Esophagus muscularis mucosa (tissue), 4 donors: ENCODE data around the gene NAA40. TPM values are rescaled to one million over a fixed set of nuclear protein-coding genes. Genes with fewer than 3 reads are reported as not detected.
A peak's percentile ranks its signal among the peaks of the same experiment; 100 is the strongest.

ENCODE experiments used
- DNase-seq: peaks from one replicate; pipeline ENCODE4 v3.0.0-alpha.2; 2017; ENCODE audit errors: extremely low spot score
- H3K27ac ChIP-seq, 4 donors: fragments of 200-600 bp; sonication (generic); replicated peaks in 1 of 4; 1 replicate in 3 of 4; 2 replicates in 1 of 4; pipeline ENCODE4 v1.5.1; 2016 to 2019; ENCODE audit warnings: mild to moderate bottlenecking in 1 of 4
- H3K27me3 ChIP-seq, 4 donors: fragments of 200-600 bp; sonication (generic); one replicate each; pipeline versions ENCODE4 v1.5.1 to v1.6.0; 2016 to 2019
- H3K36me3 ChIP-seq, 4 donors: fragments of 200-600 bp; sonication (generic); one replicate each; pipeline ENCODE4 v1.5.1; 2016 to 2019
- H3K4me1 ChIP-seq, 4 donors: fragments of 200-600 bp; sonication (generic); one replicate each; pipeline ENCODE4 v1.5.1; 2016 to 2019
- H3K4me3 ChIP-seq, 4 donors: fragments of 200-600 bp; sonication (generic); 1 replicate in 2 of 4; 2 replicates in 2 of 4; pipeline ENCODE4 v1.5.1; 2016 to 2019; ENCODE audit warnings: mild to moderate bottlenecking in 4 of 4, moderate library complexity in 1 of 4
- H3K9me3 ChIP-seq, 4 donors: fragments of 200-600 bp; sonication (generic); 1 replicate in 3 of 4; 2 replicates in 1 of 4; pipeline ENCODE4 v1.5.1; 2016 to 2019
- EP300 ChIP-seq: sonication (generic); formaldehyde crosslinking; IDR thresholded peaks from one replicate; pipeline ENCODE4 v1.6.1; 2017; ENCODE audit warnings: antibody characterized with exemption
- POLR2A ChIP-seq: fragments of 450-650 bp; IDR thresholded peaks from one replicate; pipeline ENCODE4 v1.6.1; 2017; ENCODE audit warnings: antibody characterized with exemption, moderate library complexity, mild to moderate bottlenecking, low read depth
- POLR2AphosphoS5 ChIP-seq, 2 donors: sonication (generic); formaldehyde crosslinking; IDR thresholded peaks; one replicate each; pipeline ENCODE4 v1.6.1; 2017; ENCODE audit warnings: antibody characterized with exemption in 2 of 2
- WGBS: methylation state at CpG from one replicate; pipeline ENCODE4 v1.1.5; 2018; 5-methylcytosine and 5-hydroxymethylcytosine counted together
- intact Hi-C: fragments of 100-400 bp; cut with DNase I; formaldehyde crosslinking; loops from one replicate; pipeline ENCODE4 v1.15.1; 2023
- total RNA-seq, 4 donors: library from RNA; depleted of rRNA; stranded (reverse); fragments of >200 nt; gene quantifications; one replicate each; pipeline versions ENCODE4 v1.1.0 to v1.2.1, GENCODE V29; 2016
- TF ChIP-seq, protein P1 (sequence below), 3 experiments: fragments of 200-600 bp in 2 of 3; fragments of 450-650 bp in 1 of 3; sonication (generic) in 2 of 3; IDR thresholded peaks; one replicate each; pipeline ENCODE4 v1.5.1; 2017 to 2019; ENCODE audit warnings: antibody characterized with exemption in 3 of 3, mild to moderate bottlenecking in 2 of 3, moderate library complexity in 1 of 3

Gene NAA40
- total RNA-seq = 1 to 10 TPM; 3.8 to 8.8 (median 8.0) TPM

DNA sequence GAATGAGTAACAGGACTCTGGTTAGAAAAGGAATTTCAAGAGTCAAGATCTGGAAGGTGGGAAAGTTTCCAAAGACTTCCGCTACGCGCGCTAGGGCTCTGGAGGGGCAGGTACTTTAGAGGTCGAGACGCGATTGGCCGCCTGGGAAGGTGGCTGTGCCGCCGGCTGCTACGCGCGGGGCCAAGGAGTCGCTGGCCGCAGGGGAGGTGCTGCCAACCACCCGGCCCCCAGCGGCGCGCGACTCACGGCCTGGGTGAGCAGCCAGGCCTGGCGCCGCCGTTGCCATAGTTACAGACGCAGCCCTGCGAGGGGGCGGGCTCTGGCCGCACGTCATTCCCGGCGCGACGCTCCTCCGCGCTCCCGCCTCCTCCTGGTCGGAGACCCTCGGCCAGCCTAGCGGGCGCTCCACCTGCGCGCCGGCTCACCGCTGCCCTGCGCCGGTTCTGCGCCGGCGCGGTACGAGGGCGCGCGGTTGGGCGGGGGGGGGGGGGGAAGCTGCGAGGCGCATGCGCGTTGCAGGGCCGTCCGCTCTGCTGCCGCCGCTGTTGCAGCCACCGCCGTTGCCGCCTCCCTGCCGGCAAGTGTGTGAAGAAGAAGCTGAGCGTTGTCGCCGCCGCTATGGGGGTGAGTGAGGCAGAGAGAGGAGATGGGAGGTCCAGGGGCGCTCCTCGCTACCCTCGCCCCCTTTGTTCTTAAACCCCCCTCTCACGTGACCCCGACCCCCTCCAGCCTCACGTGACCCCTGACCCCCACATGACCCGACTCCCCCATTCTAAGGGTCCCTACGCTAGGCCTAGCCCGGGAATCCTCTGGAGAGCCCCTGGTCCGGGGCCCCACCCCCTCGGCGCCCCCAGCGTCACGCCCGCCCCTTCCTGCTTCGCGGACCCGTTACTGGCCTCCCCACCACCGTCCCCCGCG, at the start of gene NAA40:
TSS of gene NAA40 (plus strand) at position 524 of the 918 bp plus-strand sequence. CDS start at position 619, 95 bp downstream.
- under 1% methylated on average over 26 of the region's 92 CpGs for WGBS
- peak within 1 kb of the TSS; percentile 67 to 81 (median 76) for H3K4me3 ChIP-seq
- no peaks in the 10 kb centered on the region for H3K9me3 ChIP-seq
- no peaks in the 10 kb centered on the region for H3K27me3 ChIP-seq
- peaks cover 13 to 24% (median 21%) of the 10 kb centered on the region in 4 donors for H3K4me1 ChIP-seq
- TF ChIP-seq EP300 (no peak), POLR2A (no peak), POLR2AphosphoS5 (IDR thresholded peaks at IDR 0.05) (peak; percentile 34 to 64)
- TF ChIP-seq, protein P1, sequence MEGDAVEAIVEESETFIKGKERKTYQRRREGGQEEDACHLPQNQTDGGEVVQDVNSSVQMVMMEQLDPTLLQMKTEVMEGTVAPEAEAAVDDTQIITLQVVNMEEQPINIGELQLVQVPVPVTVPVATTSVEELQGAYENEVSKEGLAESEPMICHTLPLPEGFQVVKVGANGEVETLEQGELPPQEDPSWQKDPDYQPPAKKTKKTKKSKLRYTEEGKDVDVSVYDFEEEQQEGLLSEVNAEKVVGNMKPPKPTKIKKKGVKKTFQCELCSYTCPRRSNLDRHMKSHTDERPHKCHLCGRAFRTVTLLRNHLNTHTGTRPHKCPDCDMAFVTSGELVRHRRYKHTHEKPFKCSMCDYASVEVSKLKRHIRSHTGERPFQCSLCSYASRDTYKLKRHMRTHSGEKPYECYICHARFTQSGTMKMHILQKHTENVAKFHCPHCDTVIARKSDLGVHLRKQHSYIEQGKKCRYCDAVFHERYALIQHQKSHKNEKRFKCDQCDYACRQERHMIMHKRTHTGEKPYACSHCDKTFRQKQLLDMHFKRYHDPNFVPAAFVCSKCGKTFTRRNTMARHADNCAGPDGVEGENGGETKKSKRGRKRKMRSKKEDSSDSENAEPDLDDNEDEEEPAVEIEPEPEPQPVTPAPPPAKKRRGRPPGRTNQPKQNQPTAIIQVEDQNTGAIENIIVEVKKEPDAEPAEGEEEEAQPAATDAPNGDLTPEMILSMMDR (IDR thresholded peaks at IDR 0.05) = peak in 1 of 3 experiments; percentile 20
- DNase-seq = no peak
- H3K36me3 ChIP-seq = peaks cover 0 to 5% (median 0%) of the 10 kb centered on the region in 4 donors
- intact Hi-C loops = no loop called here
- H3K27ac ChIP-seq = peak within 1 kb of the TSS; percentile 67 to 82 (median 76)

DNA sequence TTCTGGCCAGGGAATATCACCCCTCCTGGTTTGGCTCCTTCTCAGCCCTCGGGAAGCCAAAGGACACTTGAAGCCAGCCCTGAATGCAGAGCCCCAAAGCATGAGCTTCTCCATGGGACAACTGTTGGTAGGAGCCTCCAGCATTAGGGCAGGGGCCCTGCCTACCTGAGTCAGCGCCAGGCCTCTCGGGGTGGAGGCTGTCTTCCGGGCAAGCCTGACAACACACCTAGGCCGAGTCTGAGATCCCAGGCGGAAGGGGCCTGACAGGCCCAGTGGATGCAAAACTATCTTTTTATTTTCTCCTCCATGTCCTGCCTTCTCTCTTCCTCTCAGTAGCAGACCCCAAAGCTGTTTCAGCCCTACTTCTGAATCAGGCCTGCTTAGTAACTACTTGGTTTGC, 49.5 kb upstream of the NAA40 start:
- no peak overlapping the region for H3K4me3 ChIP-seq
- no peak for TF ChIP-seq POLR2A
- TF ChIP-seq, protein P1 (IDR thresholded peaks at IDR 0.05) = no peak
- no peak for TF ChIP-seq EP300
- no peak for TF ChIP-seq POLR2AphosphoS5 (IDR thresholded peaks at IDR 0.05)
- H3K4me1 ChIP-seq = peaks cover 32 to 70% (median 45%) of the 10 kb centered on the region in 4 donors
- H3K36me3 ChIP-seq = peaks cover 0 to 9% (median 0%) of the 10 kb centered on the region in 4 donors
- DNase-seq = no peak
- intact Hi-C loops = no loop called here
- WGBS = 95% methylated on average over 6 of the region's 6 CpGs
- no peaks in the 10 kb centered on the region for H3K9me3 ChIP-seq
- H3K27ac ChIP-seq = peak overlapping the region in 2 of 4 donors; percentile 51 to 71
- H3K27me3 ChIP-seq = no peaks in the 10 kb centered on the region

GRCh38 chr11:63890368-63890767, 48.4 kb upstream of the NAA40 start:
- DNase-seq = no peak
- 78% methylated on average over 6 of the region's 7 CpGs for WGBS
- Histone ChIP-seq H3K9me3 (no peaks in the 10 kb centered on the region), H3K36me3 (peaks cover 0 to 17% (median 6%) of the 10 kb centered on the region in 4 donors), H3K4me3 (no peak overlapping the region), H3K27ac (no peak overlapping the region), H3K27me3 (no peaks in the 10 kb centered on the region), H3K4me1 (peaks cover 32 to 62% (median 44%) of the 10 kb centered on the region in 4 donors)
- intact Hi-C loops = no loop called here
- TF ChIP-seq EP300 = no peak
- TF ChIP-seq, protein P1 (IDR thresholded peaks at IDR 0.05) = no peak
- TF ChIP-seq POLR2A = no peak
- no peak for TF ChIP-seq POLR2AphosphoS5 (IDR thresholded peaks at IDR 0.05)

GRCh38 chr11:63892228-63892627, 46.6 kb upstream of the NAA40 start:
- peaks cover 22 to 61% (median 49%) of the 10 kb centered on the region in 4 donors for H3K4me1 ChIP-seq
- intact Hi-C loops = no loop called here
- no peaks in the 10 kb centered on the region for H3K27me3 ChIP-seq
- H3K9me3 ChIP-seq = no peaks in the 10 kb centered on the region
- H3K36me3 ChIP-seq = peaks cover 0 to 36% (median 25%) of the 10 kb centered on the region in 4 donors
- H3K4me3 ChIP-seq = no peak overlapping the region
- TF ChIP-seq, protein P1 (IDR thresholded peaks at IDR 0.05) = no peak
- no peak for TF ChIP-seq EP300
- no peak for TF ChIP-seq POLR2AphosphoS5 (IDR thresholded peaks at IDR 0.05)
- no peak for TF ChIP-seq POLR2A
- 39% methylated on average over 3 of the region's 3 CpGs for WGBS
- no peak overlapping the region for H3K27ac ChIP-seq
- DNase-seq = no peak
